ENCODE data around the gene SPATA31D3.
"Not testable (repeated sequence)": the region's sequence is repeated elsewhere in the genome, so short reads cannot be mapped to it uniquely, and the experiment has no call there.

SPATA31D3 gene

DNA sequence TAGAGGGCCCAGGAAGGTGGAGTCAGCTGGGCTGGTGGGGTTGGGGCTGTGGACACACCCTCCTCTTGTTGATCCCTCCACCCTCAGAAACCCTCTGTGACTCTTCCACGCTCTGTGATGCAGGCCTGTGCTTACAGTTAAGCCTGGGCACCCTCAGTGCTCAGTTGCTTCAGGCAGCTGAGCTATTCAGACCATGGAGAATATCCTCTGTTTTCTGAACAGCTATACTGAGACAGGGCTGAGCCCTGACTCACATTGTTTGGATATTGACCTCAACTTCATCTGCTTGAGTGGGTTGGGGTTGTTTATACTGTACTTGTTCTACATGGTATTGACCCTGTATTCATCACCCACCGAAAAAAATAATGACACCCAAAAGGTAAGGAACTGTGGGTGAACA, at the start of gene SPATA31D3:
Gene SPATA31D3 (plus strand): TSS at position 108 of the 400 bp plus-strand sequence. CDS start 86 bp downstream, at position 194.
- DNase-seq (ENCODE audit: low read depth, low spot score) = not testable (repeated sequence)

DNA sequence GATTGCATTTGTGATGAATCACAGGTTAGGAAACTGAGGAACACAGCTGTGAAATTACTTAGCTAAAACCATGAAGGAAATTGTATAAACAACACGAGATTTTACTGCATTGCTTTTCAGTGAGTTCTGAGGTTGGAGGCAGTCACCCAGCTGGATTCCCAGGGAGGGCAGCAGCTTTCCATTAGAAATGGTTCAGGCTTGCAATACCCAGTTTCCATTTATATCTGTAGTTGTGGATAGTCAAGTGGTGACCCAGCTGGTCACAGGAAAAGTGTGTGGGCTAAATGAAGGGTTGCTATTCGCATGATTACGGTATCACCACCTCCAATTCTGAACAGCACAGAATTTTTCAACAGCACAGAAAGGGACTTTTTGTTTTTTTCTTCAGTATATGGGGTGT, 49.4 kb upstream of the SPATA31D3 start:
- no peak for DNase-seq (ENCODE audit: low read depth, low spot score)

DNA sequence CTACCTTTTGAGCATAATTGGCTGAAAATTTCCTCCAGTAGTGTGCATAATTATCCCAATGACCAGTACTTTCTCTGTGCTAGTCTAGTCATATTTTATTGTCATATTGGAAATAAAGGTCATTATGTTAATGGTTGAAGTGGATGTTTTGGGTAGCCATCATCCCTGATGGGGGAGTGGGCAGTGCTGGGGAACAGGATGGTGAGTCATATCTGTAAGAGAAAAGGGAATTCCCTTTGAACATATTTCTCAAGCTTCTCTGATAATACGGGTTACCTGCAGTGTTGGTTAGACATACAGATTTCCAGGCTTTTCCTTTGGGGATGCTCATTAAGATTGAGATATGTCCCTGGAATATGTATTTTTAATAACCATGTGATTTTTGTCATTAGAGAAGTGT, 48.4 kb upstream of the SPATA31D3 start:
- DNase-seq (ENCODE audit: low read depth, low spot score) = no peak

DNA sequence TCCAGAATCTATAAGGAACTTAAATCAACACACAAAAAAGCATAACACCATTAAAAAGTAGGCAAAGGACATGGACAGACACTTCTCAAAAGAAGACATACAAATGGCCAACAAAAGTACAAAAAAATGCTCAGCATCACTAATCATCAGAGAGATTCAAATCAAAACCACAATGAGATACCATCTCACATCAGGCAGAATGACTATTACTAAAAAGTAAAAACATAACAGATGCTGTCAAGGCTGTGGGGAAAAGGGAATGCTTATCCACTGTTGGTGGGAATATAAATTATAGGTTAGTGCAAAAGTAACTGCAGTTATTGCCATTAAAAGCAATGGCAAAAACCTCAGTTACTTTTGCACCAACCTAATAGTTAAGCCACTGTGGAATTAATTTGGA, 47.2 kb upstream of the SPATA31D3 start:
- DNase-seq (ENCODE audit: low read depth, low spot score) = no peak

DNA sequence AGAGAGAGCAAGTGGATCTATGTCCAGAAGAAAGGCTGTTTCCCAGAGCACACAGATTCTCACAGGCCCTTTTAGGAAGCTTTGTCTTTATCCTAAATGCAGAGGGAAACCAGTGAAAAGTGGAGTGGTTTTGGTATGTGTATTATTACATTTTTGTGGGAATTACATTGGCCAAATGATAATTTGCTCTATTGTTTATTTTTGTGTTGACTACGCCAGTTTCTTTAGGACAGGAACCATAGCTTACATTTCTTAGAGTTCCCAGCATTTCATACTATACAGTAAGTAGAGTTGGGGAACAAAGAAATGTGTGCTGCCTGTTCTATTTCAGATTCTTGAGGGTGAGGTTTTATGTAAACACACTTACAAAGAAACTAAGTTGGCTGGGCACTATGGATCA, 44.4 kb upstream of the SPATA31D3 start:
- DNase-seq (ENCODE audit: low read depth, low spot score) = no peak

DNA sequence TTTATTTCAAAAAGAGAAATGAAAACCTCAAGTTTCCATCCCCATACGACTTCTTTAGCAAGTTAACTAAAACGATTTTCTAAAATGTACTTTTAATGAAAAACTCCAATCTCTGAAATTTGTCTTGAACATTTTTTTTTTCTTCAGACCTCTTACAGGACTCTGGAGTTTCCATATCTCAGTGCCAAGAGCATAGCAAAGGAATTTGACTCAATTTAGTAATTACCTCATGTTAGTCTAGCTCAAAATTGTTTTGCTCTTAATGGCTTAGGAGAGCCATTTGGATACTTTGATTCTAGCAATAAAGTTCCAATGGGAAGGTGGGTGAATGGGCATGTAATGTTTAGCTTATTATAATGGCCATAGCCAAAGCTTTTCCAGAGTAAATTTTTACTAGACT, 41.1 kb upstream of the SPATA31D3 start:
- DNase-seq (ENCODE audit: low read depth, low spot score) = no peak

DNA sequence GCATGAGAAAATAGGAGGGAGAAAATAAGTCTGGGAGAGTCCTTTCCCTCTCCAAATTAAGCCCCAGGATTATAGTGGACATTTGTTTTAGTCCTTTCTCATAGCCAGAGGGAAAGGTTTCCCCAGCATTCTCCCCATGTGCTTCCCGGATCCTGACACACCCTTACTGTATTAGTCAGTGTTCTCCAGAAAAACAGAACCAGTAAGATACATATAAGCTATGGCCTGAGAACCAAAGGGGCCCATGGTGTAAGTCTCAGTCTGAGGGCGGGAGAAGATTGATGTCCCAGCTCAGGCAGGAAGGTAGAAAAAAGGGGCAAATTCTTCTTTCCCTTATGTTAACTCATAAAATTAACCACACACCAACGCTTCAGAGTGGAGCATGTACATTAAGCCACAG, 40.7 kb upstream of the SPATA31D3 start:
- DNase-seq (ENCODE audit: low read depth, low spot score) = no peak

DNA sequence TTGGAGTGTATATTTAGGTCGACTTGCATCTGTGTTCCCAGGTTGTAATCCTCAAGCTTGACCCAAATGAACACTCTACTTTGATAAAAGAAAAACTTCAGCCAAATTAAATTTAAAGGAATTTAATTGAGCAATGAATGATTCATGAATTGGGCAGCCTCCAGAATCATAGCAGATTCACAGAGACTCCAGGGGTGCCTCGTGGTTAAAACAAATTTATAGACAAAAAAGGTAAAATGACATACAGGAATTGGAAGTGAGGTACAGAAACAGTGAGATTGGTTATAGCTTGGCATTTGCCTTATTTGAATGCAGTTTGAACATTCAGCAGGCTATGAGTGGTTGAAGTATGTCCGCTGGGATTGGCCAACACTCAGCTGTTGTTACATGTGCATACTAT, 36.6 kb upstream of the SPATA31D3 start:
- DNase-seq (ENCODE audit: low read depth, low spot score) = no peak

DNA sequence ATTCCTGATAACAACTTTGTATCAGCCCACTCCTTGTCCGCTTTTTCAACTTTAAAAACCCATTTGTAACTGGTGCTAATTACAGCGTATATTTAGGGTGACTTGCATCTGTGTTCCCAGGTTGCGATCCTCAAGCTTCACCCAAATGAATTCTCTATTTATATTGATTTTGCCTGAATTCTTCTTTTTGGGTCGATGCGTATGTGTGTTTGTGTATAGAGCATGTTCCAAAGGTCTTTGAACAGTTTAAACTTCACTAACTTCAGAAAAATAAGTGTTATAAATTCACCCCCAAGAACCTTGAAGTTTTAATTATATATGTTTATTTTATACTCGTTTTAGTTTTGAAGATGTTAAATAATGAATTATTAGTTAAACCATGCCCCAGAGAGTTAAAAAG, 31.2 kb upstream of the SPATA31D3 start:
- DNase-seq (ENCODE audit: low read depth, low spot score) = no peak

DNA sequence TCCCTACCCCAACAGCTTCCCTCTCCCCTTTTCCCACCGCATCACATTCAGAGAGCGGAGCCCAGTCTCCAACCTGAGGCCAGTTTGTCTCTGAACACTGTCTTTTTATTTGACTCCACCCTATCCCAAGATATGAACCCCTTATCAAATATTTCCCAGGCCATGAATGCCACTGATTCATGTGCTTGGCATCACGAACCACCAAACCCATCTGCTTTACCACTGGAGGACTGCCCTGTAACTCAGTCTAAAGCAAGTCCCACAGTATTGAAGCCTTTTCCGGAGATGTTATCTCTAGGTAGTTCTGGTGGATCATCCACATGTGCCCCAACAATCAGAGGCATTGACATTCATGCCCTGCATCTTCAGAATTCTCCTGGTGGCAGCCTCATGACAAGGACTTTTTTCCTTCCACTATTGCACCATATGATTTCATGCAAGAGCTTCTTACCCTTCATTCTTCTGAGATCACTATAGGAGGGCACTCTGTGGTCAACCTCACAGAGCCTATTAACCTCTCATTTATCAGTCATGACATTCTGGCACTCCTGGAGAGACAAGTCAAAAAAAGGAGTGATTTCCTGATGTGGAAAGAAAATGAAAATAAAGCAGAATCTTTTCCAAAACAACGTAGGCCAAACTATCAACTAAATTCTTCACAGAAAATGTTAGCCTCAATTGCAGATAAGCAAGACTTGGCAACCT, 27.3 kb upstream of the SPATA31D3 start:
- no peak for DNase-seq (ENCODE audit: low read depth, low spot score)

DNA sequence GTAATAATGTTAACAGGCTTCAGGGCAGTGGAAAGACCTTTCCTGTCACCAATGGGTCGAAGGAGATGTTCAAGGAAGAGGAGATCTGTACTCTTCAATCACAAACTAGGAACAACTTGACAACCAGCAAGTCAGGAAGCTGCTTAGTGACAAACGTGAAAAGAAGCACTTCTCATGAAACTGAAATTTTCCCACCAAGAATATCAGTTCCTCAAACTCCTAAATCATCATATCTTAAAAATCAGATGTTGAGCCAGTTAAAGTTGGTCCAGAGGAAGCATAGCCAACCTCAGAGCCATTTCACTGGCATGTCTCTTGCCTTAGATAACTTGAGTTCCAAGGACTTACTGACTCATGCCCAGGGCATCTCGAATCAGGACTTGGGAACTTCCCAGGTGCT, 24.8 kb upstream of the SPATA31D3 start:
- DNase-seq (ENCODE audit: low read depth, low spot score) = not testable (repeated sequence)

DNA sequence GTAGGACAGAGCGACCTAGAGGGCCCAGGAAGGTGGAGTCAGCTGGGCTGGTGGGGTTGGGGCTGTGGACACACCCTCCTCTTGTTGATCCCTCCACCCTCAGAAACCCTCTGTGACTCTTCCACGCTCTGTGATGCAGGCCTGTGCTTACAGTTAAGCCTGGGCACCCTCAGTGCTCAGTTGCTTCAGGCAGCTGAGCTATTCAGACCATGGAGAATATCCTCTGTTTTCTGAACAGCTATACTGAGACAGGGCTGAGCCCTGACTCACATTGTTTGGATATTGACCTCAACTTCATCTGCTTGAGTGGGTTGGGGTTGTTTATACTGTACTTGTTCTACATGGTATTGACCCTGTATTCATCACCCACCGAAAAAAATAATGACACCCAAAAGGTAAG, 15.0 kb upstream of the SPATA31D3 start, which contains the start of gene SPATA31D4:
Gene SPATA31D4 (plus strand): TSS at position 124 of the 400 bp plus-strand sequence. CDS start 86 bp downstream, at position 210.
- DNase-seq (ENCODE audit: low read depth, low spot score) = not testable (repeated sequence)

DNA sequence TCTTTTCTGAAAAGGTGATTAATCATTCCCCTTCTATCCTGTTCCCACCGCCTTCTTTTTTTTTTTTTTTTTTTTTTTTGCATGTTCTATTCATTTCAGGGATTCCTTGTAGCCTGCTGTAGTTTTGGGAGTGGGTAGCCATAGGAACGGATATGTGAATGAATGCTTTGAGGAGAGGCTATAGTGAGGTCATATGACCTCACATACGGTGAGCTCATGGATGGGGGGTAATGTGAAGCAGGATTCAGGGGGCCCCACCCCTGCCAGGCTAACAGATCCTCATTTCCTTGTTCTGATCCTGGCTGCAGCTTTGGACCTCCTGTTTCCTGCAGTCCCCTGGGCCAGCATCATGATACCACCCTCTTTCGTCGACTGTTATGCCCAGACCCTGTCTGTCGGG, 13.2 kb upstream of the SPATA31D3 start:
- DNase-seq (ENCODE audit: low read depth, low spot score) = not testable (repeated sequence)

DNA sequence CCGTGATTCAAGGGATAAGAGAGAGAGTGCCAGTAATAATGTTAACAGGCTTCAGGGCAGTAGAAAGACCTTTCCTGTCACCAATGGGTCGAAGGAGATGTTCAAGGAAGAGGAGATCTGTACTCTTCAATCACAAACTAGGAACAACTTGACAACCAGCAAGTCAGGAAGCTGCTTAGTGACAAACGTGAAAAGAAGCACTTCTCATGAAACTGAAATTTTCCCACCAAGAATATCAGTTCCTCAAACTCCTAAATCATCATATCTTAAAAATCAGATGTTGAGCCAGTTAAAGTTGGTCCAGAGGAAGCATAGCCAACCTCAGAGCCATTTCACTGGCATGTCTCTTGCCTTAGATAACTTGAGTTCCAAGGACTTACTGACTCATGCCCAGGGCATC, 9.8 kb upstream of the SPATA31D3 start:
- not testable (repeated sequence) for DNase-seq (ENCODE audit: low read depth, low spot score)

DNA sequence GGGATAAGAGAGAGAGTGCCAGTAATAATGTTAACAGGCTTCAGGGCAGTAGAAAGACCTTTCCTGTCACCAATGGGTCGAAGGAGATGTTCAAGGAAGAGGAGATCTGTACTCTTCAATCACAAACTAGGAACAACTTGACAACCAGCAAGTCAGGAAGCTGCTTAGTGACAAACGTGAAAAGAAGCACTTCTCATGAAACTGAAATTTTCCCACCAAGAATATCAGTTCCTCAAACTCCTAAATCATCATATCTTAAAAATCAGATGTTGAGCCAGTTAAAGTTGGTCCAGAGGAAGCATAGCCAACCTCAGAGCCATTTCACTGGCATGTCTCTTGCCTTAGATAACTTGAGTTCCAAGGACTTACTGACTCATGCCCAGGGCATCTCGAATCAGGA, 5.3 kb downstream of the SPATA31D3 start:
- DNase-seq (ENCODE audit: low read depth, low spot score) = not testable (repeated sequence)

DNA sequence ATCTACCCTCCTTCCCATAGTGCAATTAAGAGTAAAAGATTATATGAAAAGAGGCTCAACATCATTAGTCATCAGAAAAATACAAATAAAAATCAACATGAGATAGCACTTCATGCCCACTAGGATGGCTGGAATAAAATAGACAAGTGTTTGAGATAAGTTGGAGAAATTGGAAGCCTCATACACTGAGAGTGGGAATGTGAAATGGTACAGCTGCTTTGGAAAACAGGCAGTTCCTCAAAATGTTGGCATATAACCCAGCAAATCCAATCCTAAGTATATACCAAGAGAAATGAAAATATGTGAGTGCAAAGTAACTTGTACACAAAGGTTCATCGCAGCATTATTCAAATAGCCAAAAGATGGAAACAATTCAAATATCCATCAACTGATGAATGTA, 9.8 kb downstream of the SPATA31D3 start:
- DNase-seq (ENCODE audit: low read depth, low spot score) = no peak

DNA sequence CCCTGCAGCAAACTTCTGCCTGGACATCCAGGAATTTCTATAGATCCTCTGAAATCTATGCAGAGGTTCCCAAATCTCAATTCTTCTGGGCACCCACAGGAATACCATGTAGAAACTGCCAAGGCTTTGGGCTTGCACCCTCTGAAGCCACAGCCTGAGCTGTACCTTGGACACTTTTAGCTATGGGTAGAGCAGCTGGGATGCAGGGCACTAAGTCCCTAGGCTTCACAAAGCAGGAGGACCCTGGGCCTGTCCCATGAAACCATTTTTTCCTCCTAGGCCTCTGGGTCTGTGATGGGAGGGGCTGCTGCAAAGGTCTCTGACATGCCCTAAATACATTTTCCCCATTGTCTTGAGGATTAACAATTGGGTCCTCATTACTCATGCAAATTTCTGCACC, 12.3 kb downstream of the SPATA31D3 start:
- no peak for DNase-seq (ENCODE audit: low read depth, low spot score)

DNA sequence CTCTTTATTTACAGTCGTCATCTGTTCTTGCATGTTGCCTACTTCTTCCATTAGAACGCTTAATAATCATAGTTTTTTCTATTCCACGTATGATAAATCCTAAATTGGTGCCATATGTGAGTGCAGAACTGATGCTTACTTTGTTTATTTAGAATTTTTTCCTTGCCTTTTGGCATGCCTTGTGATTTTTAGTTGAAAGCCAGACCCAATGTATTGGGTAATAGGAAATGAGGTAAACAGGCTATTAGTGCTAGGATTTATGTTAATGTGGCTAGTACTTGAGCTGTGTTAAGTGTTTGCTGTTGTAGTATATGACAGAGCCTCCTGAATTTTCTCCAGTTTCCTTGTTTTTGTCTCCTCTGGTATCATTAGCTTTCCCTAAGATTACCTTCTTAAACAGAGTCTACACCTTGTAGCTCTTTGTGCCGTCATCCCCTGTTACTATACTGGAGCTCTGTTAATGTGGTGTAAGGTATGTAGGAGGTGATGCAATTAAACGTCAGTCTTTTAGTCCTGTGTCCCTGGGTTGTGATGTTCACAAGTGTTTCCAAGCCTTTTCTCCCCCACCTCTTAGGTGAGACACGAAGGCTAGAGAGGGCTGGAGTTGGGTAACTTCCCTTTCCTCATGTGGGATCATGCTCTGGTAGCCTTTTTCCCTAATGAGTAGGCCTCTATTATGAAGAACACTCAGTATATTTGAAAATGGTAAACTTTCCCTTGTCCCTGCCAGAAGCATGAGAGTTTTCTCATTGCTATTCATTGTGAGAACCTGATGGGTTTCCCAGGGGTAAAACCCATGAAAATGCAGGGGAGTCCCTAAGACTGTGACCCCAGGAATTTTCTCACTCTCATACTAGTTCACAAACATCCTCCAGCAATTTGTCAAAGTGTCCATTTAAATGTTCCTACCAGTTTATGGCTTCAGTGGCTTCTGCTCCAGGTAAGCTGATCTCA, 21.2 kb downstream of the SPATA31D3 start:
- DNase-seq (ENCODE audit: low read depth, low spot score) = no peak

DNA sequence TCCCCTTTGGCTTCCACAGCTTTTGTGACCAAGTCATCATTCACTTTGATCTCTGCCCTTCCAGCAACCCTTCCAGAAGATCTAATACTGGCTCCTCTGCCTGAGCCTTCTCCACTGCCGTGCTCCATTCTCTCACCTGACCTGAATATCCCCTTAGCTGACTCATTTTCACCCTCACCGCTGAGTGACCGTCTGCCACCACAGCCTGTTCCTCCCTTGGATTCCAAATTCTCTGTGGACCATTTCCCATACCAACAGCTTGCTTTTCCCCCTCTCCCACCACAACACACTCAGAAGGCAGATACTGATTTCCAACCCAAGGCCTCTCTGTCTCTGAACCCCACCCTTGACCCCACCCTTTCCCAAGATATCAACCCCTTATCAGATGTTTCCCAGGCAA, 24.7 kb downstream of the SPATA31D3 start:
- no peak for DNase-seq (ENCODE audit: low read depth, low spot score)

DNA sequence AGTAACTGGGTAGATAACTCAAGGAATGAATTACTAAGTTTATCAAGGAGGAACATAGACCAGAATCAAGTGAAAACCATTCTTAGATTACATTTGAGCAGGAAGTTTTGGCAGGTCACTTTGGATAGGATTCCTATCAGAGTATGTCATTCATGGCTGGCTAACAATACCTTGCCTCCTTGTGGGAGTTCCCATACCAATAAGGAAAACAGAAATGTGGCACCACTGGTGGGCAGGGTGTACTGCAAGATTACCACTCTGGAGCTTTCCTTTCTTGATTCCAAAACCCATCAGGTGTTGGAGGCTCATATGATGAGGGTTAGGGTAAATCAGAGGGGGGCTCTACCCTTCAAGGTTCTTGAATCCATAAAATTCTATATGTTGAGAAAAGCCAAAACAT, 26.7 kb downstream of the SPATA31D3 start:
- no peak for DNase-seq (ENCODE audit: low read depth, low spot score)

DNA sequence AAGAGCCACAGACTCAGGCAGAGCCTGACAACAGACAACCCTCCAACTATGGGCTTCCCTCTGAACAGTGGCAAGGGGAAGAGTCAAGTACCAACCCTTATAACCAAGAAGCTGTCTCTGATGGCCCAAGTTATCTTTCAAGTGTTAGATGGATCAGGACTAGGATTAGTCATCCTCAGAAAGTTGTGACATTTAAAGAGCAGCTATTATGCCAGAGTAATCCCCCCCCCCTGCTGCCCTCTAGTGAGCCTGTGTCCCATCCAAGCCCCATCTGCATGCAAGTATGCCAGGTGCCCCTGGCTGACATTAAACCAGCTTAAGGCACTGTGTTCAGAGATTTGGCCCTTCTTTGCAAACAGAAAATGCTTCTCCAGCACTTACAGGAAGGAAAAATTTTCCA, 28.4 kb downstream of the SPATA31D3 start:
- DNase-seq (ENCODE audit: low read depth, low spot score) = no peak

DNA sequence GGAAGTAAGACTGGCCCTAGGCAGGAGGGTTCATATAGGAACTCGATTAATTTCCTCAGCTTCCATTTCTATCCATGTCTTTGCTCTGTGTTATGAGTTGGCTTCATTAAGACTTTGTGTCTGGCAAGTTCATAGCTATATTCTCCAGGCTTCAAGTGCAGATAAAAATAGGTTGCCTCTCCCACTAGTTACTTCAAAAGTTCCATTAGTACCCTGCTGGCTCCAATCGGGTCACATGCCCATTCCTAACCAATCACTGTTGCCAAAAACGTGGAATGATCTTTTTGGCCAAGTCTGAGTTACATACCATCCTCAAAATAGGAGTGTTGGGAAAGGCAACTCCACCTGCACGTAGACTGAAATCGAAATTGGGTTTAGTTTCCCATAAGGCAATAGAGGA, 31.5 kb downstream of the SPATA31D3 start:
- no peak for DNase-seq (ENCODE audit: low read depth, low spot score)

DNA sequence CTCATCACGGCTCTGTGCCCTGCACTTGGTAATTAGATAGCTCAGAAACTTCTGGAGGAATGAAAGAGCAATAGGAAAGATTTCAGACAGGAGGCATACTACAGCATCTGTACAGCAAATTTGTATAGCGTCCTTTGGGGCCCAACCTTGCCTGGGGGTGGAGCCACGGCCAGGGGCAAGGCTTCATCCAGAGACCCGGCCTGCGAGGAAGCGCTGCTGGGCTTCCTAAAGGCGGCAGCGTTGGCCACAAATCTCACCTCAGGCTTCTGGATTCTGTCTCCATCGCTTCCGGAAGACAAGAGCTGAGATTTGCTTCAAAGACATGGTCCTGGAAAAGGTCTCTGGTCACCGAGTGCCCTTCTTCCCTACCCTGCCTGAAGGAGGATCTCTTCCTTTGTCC, 33.1 kb downstream of the SPATA31D3 start:
- no peak for DNase-seq (ENCODE audit: low read depth, low spot score)
